Large intestine (tissue), 3 donors: Measurements from ENCODE around the gene C1orf56. TPM values are rescaled to one million over a fixed set of nuclear protein-coding genes. Genes with fewer than 3 reads are reported as not detected.

ENCODE experiments used
- DNase-seq, 2 donors: peaks; one replicate each; pipeline versions ENCODE4 v3.0.0 to v3.0.0-alpha.2; 2013
- H3K27ac ChIP-seq: one replicate; pipeline ENCODE4 v1.5.1; 2013; ENCODE audit warnings: low read length
- H3K27me3 ChIP-seq: 2 replicates; pipeline ENCODE4 v1.6.1; 2013; ENCODE audit warnings: low read length; ENCODE audit not compliant: control insufficient read depth, insufficient read depth
- H3K36me3 ChIP-seq: 2 replicates; pipeline ENCODE4 v1.6.1; 2013; ENCODE audit warnings: low read length; ENCODE audit not compliant: control insufficient read depth, insufficient read depth
- H3K4me1 ChIP-seq: one replicate; pipeline ENCODE4 v1.6.1; 2013; ENCODE audit warnings: low read length; ENCODE audit not compliant: control insufficient read depth, insufficient read depth
- H3K4me3 ChIP-seq: one replicate; pipeline ENCODE4 v1.5.1; 2013; ENCODE audit warnings: low read length
- H3K9me3 ChIP-seq: one replicate; pipeline ENCODE4 v1.6.1; 2013; ENCODE audit warnings: mild to moderate bottlenecking, low read depth, low read length, moderate library complexity; ENCODE audit not compliant: control insufficient read depth
- WGBS: methylation state at CpG from one replicate; pipeline ENCODE4 v1.1.5; 2013; ENCODE audit warnings: low lambda C conversion rate; ENCODE audit not compliant: insufficient coverage; 5-methylcytosine and 5-hydroxymethylcytosine counted together
- polyA plus RNA-seq: library from polyadenylated mRNA; unstranded; fragments of 120-200 nt; gene quantifications from one replicate; pipeline ENCODE4 v1.2.1, GENCODE V29; 2013

The C1orf56 gene
- polyA plus RNA-seq, 1 donor = 7.0 TPM

DNA sequence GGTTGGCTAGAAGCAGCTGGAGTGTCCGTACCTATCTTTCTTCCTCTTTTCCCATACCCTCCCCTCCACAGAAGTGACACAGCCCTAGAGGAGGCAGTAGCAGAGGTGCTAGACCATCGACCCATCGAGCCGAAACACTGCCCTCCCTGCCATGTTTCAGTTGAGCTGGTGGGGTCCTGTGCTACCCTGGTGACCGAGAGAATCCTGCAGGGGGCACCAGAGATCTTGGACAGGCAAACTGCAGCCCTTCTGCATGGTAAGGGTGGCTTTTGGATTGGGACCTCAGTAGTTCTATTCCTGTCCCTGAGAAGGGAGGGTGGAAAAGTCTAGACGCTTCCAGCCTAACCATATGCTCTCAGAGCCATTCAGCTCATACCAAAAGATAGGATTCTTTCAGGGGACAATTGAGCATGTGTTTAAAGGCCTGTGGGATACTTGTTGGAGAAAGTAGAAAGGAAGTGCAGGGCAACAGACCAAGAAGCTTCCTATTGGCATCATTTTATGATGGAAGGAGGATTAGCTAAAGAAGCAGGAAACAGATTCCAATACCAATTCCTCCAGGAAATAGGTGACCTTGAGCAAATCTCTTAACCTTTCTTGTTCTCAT, 22.9 kb upstream of the C1orf56 start:
- peaks cover 45% of the 10 kb centered on the region for H3K36me3 ChIP-seq
- DNase-seq = peak; percentile 41 to 43
- no peaks in the 10 kb centered on the region for H3K27me3 ChIP-seq
- H3K4me3 ChIP-seq = no peak overlapping the region
- H3K4me1 ChIP-seq = no peaks in the 10 kb centered on the region
- no peaks in the 10 kb centered on the region for H3K9me3 ChIP-seq
- H3K27ac ChIP-seq = no peak overlapping the region
- WGBS = 100% methylated on average over 1 of the region's 6 CpGs

DNA sequence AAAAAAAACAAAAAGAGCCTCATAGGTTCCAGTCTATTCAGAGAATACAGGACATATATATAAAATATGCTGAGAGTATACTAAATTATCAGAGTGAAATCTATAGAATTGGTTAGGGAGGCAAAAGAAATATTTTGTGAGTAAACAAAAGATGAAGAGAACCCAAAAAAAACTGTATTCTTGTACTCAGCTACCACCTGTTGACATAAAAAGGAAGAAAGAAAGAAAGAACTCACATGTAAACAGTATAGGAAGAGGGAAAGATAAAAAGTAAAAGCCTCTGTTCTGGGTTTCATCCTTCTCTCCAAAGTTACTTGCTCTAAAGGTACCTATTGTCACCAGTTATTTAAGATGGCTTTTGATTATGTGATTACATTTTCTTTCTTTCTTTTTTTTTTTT, 21.1 kb upstream of the C1orf56 start:
- no peaks in the 10 kb centered on the region for H3K4me1 ChIP-seq
- no peaks in the 10 kb centered on the region for H3K9me3 ChIP-seq
- DNase-seq = no peak
- H3K36me3 ChIP-seq = peaks cover 53% of the 10 kb centered on the region
- H3K27me3 ChIP-seq = no peaks in the 10 kb centered on the region
- no peak overlapping the region for H3K27ac ChIP-seq
- H3K4me3 ChIP-seq = no peak overlapping the region

DNA sequence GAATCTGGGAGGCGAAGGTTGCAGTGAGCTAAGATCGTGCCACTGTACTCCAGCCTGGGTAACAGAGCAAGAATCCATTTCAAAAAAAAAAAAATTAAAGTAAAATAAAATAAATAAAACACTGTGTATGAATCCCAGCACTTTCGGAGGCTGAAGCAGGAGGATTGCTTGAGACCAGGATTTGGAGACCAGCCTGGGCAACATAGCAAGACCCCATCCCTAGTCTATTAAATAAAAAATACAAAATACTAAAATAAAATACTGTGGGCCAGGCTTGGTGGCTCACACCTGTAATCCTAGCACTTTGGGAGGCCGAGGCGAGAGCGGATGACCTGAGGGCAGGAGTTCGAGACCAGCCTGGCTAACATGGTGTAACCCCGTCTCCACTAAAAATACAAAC, 15.4 kb upstream of the C1orf56 start:
- no peak overlapping the region for H3K4me3 ChIP-seq
- no peaks in the 10 kb centered on the region for H3K4me1 ChIP-seq
- peaks cover 58% of the 10 kb centered on the region for H3K36me3 ChIP-seq
- H3K9me3 ChIP-seq = no peaks in the 10 kb centered on the region
- no peak overlapping the region for H3K27ac ChIP-seq
- 100% methylated on average over 3 of the region's 8 CpGs for WGBS
- DNase-seq = no peak
- H3K27me3 ChIP-seq = no peaks in the 10 kb centered on the region

DNA sequence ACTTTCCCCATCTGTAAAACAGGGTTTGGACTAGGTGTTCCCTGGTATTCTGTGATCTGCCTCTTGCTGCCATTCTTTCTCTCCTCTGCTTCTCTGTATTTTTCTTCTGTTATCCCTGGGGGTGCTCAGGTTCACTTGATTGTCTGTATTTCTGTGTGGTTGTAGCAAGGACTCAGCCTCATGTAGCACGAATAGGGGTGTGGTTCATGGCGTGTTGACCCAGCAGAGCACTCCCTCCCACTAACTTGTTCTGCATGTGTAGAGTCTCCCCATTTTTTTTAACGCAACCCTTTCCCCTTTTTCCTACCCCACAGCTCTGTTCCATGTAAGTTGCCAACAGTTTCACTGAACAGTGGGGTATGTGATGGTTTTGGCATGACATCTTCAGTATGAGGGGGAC, 12.4 kb upstream of the C1orf56 start:
- no peak overlapping the region for H3K27ac ChIP-seq
- H3K4me3 ChIP-seq = no peak overlapping the region
- no peaks in the 10 kb centered on the region for H3K9me3 ChIP-seq
- DNase-seq = no peak
- WGBS = no CpG with 5 or more reads among the region's 3 CpGs
- no peaks in the 10 kb centered on the region for H3K4me1 ChIP-seq
- H3K27me3 ChIP-seq = no peaks in the 10 kb centered on the region
- H3K36me3 ChIP-seq = peaks cover 33% of the 10 kb centered on the region

GRCh38 chr1:151036356-151036755, 11.2 kb upstream of the C1orf56 start, which contains the start of gene BNIPL:
Gene BNIPL (plus strand): TSS chr1:151036586. CDS start chr1:151036726, 140 bp downstream.
- Histone ChIP-seq H3K27me3 (no peaks in the 10 kb centered on the region), H3K4me1 (no peaks in the 10 kb centered on the region), H3K4me3 (no peak within 1 kb of the TSS), H3K36me3 (peaks cover 26% of the 10 kb centered on the region), H3K9me3 (no peaks in the 10 kb centered on the region), H3K27ac (no peak within 1 kb of the TSS)
- DNase-seq = no peak
- WGBS = no CpG with 5 or more reads among the region's 2 CpGs

GRCh38 chr1:151037032-151037431, 10.5 kb upstream of the C1orf56 start:
- no peaks in the 10 kb centered on the region for H3K27me3 ChIP-seq
- H3K9me3 ChIP-seq = no peaks in the 10 kb centered on the region
- no peak overlapping the region for H3K27ac ChIP-seq
- no peak for DNase-seq
- peaks cover 21% of the 10 kb centered on the region for H3K36me3 ChIP-seq
- no peaks in the 10 kb centered on the region for H3K4me1 ChIP-seq
- H3K4me3 ChIP-seq = no peak overlapping the region
- no CpG with 5 or more reads among the region's 6 CpGs for WGBS

- H3K4me1 ChIP-seq = no peaks in the 10 kb centered on the region
- no peak overlapping the region for H3K4me3 ChIP-seq
- H3K9me3 ChIP-seq = no peaks in the 10 kb centered on the region
- H3K27ac ChIP-seq = no peak overlapping the region
- no peak for DNase-seq
- no peaks in the 10 kb centered on the region for H3K27me3 ChIP-seq
- H3K36me3 ChIP-seq = peaks cover 7% of the 10 kb centered on the region
- no CpG with 5 or more reads among the region's 3 CpGs for WGBS
Observed at GRCh38 chr1:151039521-151039920, 8.0 kb upstream of the C1orf56 start.

DNA sequence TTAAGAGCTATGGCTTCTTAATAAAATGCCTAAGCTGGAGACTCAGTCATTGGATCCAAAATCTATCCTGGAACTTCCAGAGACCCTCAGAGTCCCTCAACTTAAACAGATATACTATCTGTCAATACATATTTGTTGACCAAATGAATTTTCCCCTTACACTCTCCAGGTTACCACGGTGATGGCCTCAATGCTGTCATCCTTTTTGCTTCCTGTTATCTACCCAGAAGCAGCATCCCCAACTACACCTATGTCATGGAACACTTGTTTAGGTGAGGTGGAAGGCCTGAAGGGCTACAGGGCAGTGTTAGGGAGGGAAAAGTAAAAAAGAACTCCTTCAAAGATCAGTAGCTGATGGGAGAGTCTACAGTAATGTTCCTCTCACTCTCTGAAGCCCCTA, 4.4 kb upstream of the C1orf56 start:
- H3K27ac ChIP-seq = no peak overlapping the region
- no peaks in the 10 kb centered on the region for H3K27me3 ChIP-seq
- H3K36me3 ChIP-seq = no peaks in the 10 kb centered on the region
- no peaks in the 10 kb centered on the region for H3K9me3 ChIP-seq
- H3K4me1 ChIP-seq = peaks cover 3% of the 10 kb centered on the region
- DNase-seq = no peak
- no peak overlapping the region for H3K4me3 ChIP-seq
- no CpG with 5 or more reads among the region's 1 CpG for WGBS

DNA sequence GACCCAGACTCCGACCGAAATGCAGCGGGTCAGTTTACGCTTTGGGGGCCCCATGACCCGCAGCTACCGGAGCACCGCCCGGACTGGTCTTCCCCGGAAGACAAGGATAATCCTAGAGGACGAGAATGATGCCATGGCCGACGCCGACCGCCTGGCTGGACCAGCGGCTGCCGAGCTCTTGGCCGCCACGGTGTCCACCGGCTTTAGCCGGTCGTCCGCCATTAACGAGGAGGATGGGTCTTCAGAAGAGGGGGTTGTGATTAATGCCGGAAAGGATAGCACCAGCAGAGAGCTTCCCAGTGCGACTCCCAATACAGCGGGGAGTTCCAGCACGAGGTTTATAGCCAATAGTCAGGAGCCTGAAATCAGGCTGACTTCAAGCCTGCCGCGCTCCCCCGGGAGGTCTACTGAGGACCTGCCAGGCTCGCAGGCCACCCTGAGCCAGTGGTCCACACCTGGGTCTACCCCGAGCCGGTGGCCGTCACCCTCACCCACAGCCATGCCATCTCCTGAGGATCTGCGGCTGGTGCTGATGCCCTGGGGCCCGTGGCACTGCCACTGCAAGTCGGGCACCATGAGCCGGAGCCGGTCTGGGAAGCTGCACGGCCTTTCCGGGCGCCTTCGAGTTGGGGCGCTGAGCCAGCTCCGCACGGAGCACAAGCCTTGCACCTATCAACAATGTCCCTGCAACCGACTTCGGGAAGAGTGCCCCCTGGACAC, 534 bp downstream of the C1orf56 start:
- Histone ChIP-seq H3K27ac (peak overlapping the region; percentile 79), H3K27me3 (no peaks in the 10 kb centered on the region), H3K4me3 (peak overlapping the region; percentile 98), H3K4me1 (peaks cover 8% of the 10 kb centered on the region), H3K9me3 (no peaks in the 10 kb centered on the region), H3K36me3 (peaks cover 18% of the 10 kb centered on the region)
- WGBS = 0% methylated on average over 1 of the region's 48 CpGs
- DNase-seq = peak; percentile 58 to 75

- Histone ChIP-seq H3K4me1 (peaks cover 8% of the 10 kb centered on the region), H3K9me3 (no peaks in the 10 kb centered on the region), H3K27ac (no peak overlapping the region), H3K27me3 (no peaks in the 10 kb centered on the region), H3K36me3 (peaks cover 23% of the 10 kb centered on the region), H3K4me3 (peak overlapping the region; percentile 98)
- no peak for DNase-seq
- WGBS = no CpG with 5 or more reads among the region's 3 CpGs
Observed at GRCh38 chr1:151048645-151049032, 1.1 kb downstream of the C1orf56 start.

DNA sequence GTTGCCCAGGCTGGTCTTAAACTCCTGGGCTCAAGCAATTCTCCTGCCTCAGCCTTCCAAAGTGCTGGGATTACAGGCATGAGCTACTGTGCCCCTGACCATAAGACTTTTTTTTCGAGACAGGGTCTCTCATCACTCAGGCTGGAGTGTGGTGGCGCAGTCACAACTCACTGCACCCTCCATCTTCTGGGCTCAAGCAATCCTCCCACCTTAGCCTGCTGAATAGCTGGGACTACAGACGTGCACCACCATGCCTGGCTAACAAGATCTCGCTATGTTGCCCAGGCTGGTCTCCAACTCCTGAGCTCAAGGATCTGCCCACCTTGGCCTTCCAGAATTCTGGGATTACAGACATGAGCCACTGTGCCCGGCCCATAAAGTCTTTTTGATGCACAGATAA, 1.9 kb downstream of the C1orf56 start:
- no peaks in the 10 kb centered on the region for H3K9me3 ChIP-seq
- H3K27ac ChIP-seq = no peak overlapping the region
- DNase-seq = no peak
- peaks cover 8% of the 10 kb centered on the region for H3K4me1 ChIP-seq
- H3K36me3 ChIP-seq = peaks cover 31% of the 10 kb centered on the region
- H3K27me3 ChIP-seq = no peaks in the 10 kb centered on the region
- no peak overlapping the region for H3K4me3 ChIP-seq
- WGBS = no CpG with 5 or more reads among the region's 5 CpGs
